GDM1 (cell line): ENCODE measurements around the gene GIMAP6.
"Not testable (repeated sequence)": the region's sequence is repeated elsewhere in the genome, so short reads cannot be mapped to it uniquely, and the experiment has no call there.

ENCODE experiments used
- DNase-seq: peaks from one replicate; lab custom pipeline; 2025; lab: John Stamatoyannopoulos, UW

Gene GIMAP6

DNA sequence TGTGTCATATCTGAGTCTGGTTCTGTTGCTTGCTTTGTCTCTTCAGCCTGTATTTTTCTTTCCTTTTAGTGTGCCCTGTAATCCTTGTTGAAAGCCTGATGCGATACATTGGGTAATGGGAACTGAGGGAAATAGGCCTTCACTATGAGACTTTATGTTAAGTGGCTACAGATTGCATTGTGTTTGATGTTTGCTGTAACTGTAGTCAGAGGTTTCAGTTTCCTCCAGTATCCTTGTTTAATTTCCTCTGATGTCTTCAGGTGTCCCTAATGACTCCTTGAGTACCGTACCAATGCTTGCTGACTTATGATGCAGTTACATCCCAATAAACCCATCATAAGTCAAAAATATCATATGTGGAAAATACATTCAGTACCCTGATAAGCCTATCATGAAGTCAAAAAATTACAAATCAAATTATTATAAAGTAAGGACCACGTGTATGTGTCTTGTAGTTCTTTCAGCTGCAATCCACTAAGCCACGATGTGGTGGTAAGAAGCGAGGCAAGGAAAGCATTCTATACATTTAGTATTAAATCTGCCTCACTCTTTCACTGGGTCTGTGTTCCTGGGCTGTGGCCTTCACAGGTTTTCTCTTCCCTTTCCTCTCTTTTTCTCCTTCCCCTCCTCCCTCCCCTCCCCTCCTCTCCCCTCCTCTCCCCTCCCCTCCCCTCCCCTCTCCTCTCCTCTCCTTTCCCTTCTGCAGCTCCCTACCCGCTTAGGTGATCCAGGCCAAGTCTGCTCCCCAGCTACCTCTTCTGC lies 13.3 kb upstream of the GIMAP6 start:
- no peak for DNase-seq

GRCh38 chr7:150642926-150643325 lies 10.7 kb upstream of the GIMAP6 start:
- no peak for DNase-seq

- no peak for DNase-seq
These were observed 9.7 kb upstream of the GIMAP6 start for GRCh38 chr7:150641854-150642253.

GRCh38 chr7:150633926-150634325 lies 1.7 kb upstream of the GIMAP6 start:
- no peak for DNase-seq

- peak; percentile 45 for DNase-seq
These were observed 930 bp downstream of the GIMAP6 start for GRCh38 chr7:150631084-150631826.

GRCh38 chr7:150629347-150629746 lies 2.8 kb downstream of the GIMAP6 start:
- DNase-seq: no peak

DNA sequence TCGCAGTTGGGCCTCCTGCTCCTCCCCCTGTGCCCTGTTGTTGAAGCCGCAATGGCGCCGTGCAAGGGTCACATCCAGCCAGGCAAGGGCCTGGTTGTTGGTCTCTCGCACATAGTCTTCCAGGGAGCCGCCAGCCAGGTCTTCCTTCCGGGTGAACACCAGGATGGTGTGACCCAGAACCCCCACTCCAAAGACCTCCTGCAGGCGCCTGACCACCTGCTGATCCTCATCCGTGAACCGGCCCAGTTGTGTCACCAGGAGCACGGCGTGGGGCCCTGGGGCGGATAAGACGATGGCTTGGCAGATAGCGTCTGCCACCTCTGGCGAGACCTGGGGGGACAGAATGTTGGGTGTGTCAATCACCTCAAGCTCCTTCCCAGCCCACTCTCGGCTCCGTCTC lies 4.2 kb downstream of the GIMAP6 start:
- no peak for DNase-seq

DNA sequence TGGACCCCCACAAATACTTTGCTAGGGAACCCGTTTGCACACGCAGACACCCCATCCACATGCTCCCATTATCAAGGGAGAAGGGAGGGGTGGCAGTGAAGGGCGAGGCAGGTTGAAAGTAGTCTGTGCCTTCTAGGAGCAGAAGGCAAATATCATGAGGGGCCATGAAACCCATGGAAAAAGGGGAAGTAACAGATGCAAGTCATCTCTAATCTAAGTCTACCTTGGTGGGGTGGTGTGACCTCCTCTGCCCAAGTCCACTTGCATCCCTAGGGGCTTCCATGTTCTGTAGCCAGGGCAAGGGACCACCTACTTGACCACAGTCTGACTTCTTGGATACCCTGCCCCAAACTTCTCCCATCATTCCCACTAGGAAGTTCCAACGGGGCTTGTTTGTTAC lies 5.5 kb downstream of the GIMAP6 start:
- no peak for DNase-seq

DNA sequence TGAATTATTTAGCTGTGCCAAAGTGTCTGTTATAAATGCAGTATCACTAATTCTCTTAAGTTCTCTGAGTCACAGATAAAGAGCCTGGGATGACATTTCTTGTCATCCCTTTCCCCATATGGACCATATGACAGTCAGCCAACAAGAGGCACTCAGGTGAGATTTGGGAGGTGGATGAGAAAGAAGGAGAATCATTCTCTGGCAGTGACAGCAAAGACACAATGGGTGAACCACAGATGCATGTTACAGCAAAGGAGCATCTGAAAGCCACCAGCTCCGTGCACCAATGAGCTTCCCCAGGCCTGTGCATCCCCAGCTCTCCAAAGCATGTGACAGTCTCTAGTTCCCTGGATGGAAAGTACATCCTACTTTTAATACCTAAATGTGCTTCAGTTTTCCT lies 10.8 kb downstream of the GIMAP6 start:
- no peak for DNase-seq

- DNase-seq: no peak
These were observed 11.4 kb downstream of the GIMAP6 start for GRCh38 chr7:150620617-150621371.

DNA sequence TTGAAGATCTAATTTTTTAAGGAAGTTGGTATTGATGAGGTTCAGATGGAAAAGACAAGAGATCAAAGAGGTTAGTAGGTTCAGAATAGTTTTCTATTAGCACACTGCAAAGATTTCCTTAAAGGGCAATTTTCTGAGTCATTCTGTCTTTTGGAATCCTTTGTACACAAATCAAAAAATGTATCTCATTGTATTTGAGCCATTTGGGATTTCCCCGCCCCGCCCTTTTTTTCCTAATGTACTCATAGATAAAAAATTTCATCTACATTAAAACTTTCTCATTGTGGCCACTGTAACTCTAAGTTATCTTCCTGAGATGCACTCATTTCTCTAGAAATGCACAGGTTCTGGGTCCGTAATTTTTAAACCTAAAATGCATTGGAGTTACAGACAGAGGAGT lies 12.1 kb downstream of the GIMAP6 start:
- no peak for DNase-seq

GRCh38 chr7:150615221-150615755 lies 16.9 kb downstream of the GIMAP6 start:
- not testable (repeated sequence) for DNase-seq

GRCh38 chr7:150614426-150614825 lies 17.8 kb downstream of the GIMAP6 start:
- DNase-seq: not testable (repeated sequence)

DNA sequence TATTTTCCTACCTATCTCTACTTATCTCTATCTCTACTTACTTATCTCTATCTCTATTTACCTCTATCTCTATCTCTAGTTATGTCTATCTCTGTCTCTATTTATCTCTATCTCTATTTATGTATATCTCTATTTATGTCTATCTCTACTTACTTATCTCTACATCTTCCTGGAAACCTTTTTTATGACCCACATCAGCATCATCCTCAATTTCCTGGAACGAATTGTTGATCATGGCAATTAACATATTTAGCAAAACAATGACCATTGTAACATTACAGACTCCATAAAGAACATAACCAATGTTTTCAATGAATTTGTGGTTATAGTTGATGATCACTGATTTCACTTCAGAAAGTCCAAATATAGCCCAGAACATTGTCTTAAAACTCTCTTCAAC lies 18.3 kb downstream of the GIMAP6 start:
- DNase-seq: no peak

GRCh38 chr7:150612925-150613324 lies 19.3 kb downstream of the GIMAP6 start:
- DNase-seq: no peak

DNA sequence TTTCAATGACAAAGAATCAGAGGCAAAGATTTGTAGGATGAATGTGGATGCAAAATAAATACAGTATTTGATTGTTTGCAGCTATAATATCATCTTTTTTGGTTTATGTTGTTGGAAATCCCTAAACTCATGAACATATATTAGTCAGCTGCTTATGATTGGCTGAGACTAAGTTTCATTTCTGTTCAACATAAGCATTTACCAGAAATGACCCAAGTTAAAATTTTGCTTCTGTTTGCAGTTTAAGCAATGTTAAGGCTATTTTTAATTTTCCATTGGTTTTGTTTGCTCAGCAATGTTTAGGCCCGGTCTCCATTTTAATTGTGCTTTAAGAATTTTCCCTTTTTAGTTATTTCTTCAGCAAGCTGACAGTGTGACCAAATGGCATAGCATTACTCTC lies 22.0 kb downstream of the GIMAP6 start:
- DNase-seq: no peak

- DNase-seq: not testable (repeated sequence)
These were observed 28.6 kb downstream of the GIMAP6 start for GRCh38 chr7:150603600-150603999.

DNA sequence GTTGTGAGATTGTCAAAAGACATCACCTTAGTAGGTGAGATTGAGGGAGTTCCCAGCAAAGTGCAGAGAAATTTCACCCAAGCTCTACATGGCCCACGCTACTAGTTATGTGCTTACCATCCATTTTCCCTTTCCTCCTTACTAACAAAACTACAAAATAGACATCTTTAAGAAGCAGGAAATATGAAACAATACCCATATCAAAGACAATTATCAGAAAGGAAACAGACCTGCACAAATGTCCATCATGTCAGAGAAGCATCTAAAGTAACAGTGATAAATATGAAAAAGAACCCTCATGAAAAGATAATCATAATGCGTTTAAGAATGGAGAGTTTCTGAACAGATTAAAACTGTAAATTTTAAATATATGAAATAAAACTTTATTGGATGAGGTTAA lies 36.8 kb downstream of the GIMAP6 start:
- no peak for DNase-seq

DNA sequence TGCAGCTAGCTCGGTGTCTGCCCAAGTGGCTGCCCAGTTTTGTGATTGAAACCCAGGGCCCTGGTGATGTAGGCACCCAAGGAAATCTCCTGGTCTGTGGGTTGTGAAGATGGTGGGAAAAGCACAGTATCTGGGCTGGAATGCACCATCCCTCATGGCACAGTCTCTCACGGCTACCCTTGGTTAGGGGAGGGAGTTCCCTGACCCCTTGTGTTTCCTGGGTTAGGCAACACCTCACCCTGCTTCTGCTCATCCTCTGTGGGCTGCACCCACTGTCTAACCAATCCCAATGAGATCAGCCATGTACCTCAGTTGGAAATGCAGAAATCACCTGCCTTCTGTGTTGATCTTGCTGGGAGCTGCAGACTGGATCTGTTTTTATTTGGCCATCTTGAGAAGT lies 37.4 kb downstream of the GIMAP6 start:
- no peak for DNase-seq

DNA sequence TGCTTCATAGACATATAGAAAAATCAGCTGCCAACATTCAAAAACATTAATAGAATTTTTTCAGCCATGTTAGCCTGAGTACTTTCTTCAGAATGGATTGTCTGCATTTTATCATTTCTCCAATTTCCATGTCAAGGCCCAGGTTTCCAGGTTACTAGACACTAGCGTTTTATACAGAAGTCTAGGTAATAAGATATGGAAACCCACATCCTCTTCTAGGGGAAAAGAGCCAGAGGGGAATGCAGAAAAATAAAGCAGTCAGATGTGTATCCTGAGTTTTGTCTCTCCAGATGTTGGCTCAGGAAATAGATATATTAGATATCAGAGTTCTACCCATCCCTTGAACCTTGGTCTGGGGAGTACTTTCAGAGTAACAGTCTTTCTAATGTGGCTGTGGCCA lies 44.6 kb downstream of the GIMAP6 start:
- no peak for DNase-seq

- no peak for DNase-seq
These were observed 45.4 kb downstream of the GIMAP6 start for GRCh38 chr7:150586785-150587152.

DNA sequence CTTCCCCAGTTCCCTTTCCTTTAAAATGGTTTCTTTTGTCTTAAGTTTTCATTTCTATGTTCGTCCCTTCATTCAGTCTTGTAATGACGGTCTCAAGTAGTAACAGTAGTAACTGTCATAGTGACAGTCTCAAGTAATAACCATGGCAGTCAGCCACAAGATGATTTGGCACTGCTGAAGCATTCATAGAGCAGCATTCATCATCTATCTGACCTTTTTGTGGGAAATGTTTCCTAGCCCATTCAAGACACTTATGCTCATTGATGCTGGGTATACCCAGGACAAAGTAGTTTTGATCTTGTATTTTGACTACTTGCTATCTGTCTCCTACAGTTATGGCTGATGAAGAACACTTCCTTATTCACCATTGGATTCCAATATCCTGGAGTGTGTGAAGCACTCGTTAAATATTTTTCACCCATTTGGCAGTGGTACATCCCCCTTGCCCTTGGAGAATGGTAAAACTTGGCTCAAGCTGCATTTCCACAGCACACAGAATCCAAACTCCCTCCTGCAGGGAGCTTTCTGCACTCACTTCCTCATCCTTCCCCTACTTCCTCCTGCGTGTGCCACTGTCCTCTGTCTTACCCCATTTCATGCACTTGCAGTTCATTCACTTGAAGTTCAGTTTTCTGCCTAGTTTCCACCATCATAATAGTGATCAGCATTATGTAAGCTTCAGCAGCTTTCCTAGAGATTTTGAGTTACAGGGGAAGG lies 46.0 kb downstream of the GIMAP6 start:
- DNase-seq: peak; percentile 55
